Bronchial smooth muscle cell (primary cell): ENCODE measurements around the gene FLT4. TPM values are rescaled to one million over a fixed set of nuclear protein-coding genes. Genes with fewer than 3 reads are reported as not detected.

ENCODE experiments used
- total RNA-seq: library from RNA; depleted of rRNA; stranded (reverse); fragments of >200 nt; gene quantifications from 2 replicates; pipeline ENCODE4 v1.2.1, GENCODE V29; 2014

Gene FLT4
- 0.09 and 0.16 TPM in 2 replicates for total RNA-seq

GRCh38 chr5:180649297-180650039 lies at the start of gene FLT4:
TSS of gene FLT4 (minus strand) at chr5:180649600. CDS start at chr5:180649545, 55 bp downstream.

GRCh38 chr5:180591311-180591887 lies 58.0 kb downstream of the FLT4 start, which contains the start of gene SCGB3A1:
TSS of gene SCGB3A1 (minus strand) at chr5:180591499. CDS start at chr5:180591462, 37 bp downstream.

Other genes with a start within 250 kb of the FLT4 start
- gene CNOT6, start 155.2 kb downstream of the FLT4 start, total RNA-seq: 5.5 and 8.4 TPM in 2 replicates
- not detected in 2 replicates for gene SCGB3A1, start 58.1 kb downstream of the FLT4 start, total RNA-seq
- not detected in 2 replicates for gene OR2Y1, start 90.5 kb upstream of the FLT4 start, total RNA-seq
- 60.1 and 63.5 TPM in 2 replicates for gene MGAT1, start 153.2 kb upstream of the FLT4 start, total RNA-seq
- gene ZFP62, start 211.7 kb upstream of the FLT4 start, total RNA-seq: 17.0 and 20.5 TPM in 2 replicates
- gene BTNL8, start 249.6 kb upstream of the FLT4 start, total RNA-seq: not detected in 2 replicates